ENCODE data around the gene CCNG2. TPM values are rescaled to one million over a fixed set of nuclear protein-coding genes. Genes with fewer than 3 reads are reported as not detected.

Gene CCNG2
- total RNA-seq, 5 donors from 2014 or later (not counting 1 experiment from before 2014, with no cell fraction given) = 18.9 to 25.5 (median 23.0) TPM

- H3K36me3 Mint-ChIP-seq = no peaks in the 10 kb centered on the region
- H3K27ac Mint-ChIP-seq = no peak overlapping the region
- H3K27me3 ChIP-seq (replicated peaks in 1 of 2; ENCODE audit: control insufficient read depth in 2 of 2, extremely low read depth in 1 of 2, insufficient read depth in 2 of 2, low read length in 1 of 2) = no peaks in the 10 kb centered on the region
- no peak overlapping the region for H3K4me3 ChIP-seq (ENCODE audit: control insufficient read depth in 1 of 2, extremely low read depth in 1 of 2, low read length in 1 of 2)
- H3K4me1 Mint-ChIP-seq = peaks cover 22 to 25% (median 25%) of the 10 kb centered on the region in 3 donors
- POLR2A ChIA-PET = no interaction called here
- H3K27ac ChIP-seq (ENCODE audit: low read length) = no peak overlapping the region
- WGBS (ENCODE audit: insufficient coverage) = 86% methylated on average over 5 of the region's 5 CpGs
- DNase-seq = no peak
- peaks cover 13 to 19% of the 10 kb centered on the region in 2 experiments for H3K4me1 ChIP-seq (ENCODE audit: control insufficient read depth in 1 of 2, extremely low read depth in 1 of 2, insufficient read depth in 2 of 2, low read length in 2 of 2)
- H3K9me3 ChIP-seq = no peaks in the 10 kb centered on the region
- H3K4me3 Mint-ChIP-seq = no peak overlapping the region
- H3K27me3 Mint-ChIP-seq = peaks cover 2 to 6% of the 10 kb centered on the region in 2 donors
- ATAC-seq (replicated peaks in 1 of 4) = no peak
- H3K36me3 ChIP-seq (ENCODE audit: control insufficient read depth in 2 of 2, extremely low read depth in 1 of 2, insufficient read depth in 1 of 2, low read length in 1 of 2) = no peaks in the 10 kb centered on the region
- no peaks in the 10 kb centered on the region for H3K9me3 Mint-ChIP-seq
- CTCF ChIA-PET = interaction anchor here (1.0 to 3.0 kb wide), 2 partner anchors 102 to 767 kb away, joined by 3 to 13 read pairs; no protein-coding TSS in a partner anchor
Measured at GRCh38 chr4:77197361-77197760, 40.4 kb downstream of the CCNG2 start.

- WGBS (ENCODE audit: insufficient coverage) = no CpG with 5 or more reads among the region's 2 CpGs
- CTCF ChIA-PET = interaction anchor here (1.0 to 3.0 kb wide), 4 partner anchors 10 to 767 kb away, joined by 3 to 13 read pairs (median 5); no protein-coding TSS in a partner anchor
- peaks cover 2 to 6% of the 10 kb centered on the region in 2 donors for H3K27me3 Mint-ChIP-seq
- no peaks in the 10 kb centered on the region for H3K36me3 ChIP-seq (ENCODE audit: control insufficient read depth in 2 of 2, extremely low read depth in 1 of 2, insufficient read depth in 1 of 2, low read length in 1 of 2)
- ATAC-seq (replicated peaks in 1 of 4) (no peak), DNase-seq (no peak)
- no peak overlapping the region for H3K27ac ChIP-seq (ENCODE audit: low read length)
- no peaks in the 10 kb centered on the region for H3K9me3 ChIP-seq
- H3K27me3 ChIP-seq (replicated peaks in 1 of 2; ENCODE audit: control insufficient read depth in 2 of 2, extremely low read depth in 1 of 2, insufficient read depth in 2 of 2, low read length in 1 of 2) = no peaks in the 10 kb centered on the region
- H3K27ac Mint-ChIP-seq = no peak overlapping the region
- no peaks in the 10 kb centered on the region for H3K36me3 Mint-ChIP-seq
- H3K4me3 Mint-ChIP-seq = no peak overlapping the region
- peaks cover 22 to 25% (median 25%) of the 10 kb centered on the region in 3 donors for H3K4me1 Mint-ChIP-seq
- no peaks in the 10 kb centered on the region for H3K9me3 Mint-ChIP-seq
- H3K4me1 ChIP-seq (ENCODE audit: control insufficient read depth in 1 of 2, extremely low read depth in 1 of 2, insufficient read depth in 2 of 2, low read length in 2 of 2) = peaks cover 13 to 19% of the 10 kb centered on the region in 2 experiments
- no peak overlapping the region for H3K4me3 ChIP-seq (ENCODE audit: control insufficient read depth in 1 of 2, extremely low read depth in 1 of 2, low read length in 1 of 2)
- POLR2A ChIA-PET = no interaction called here
Measured at GRCh38 chr4:77197831-77198230, 40.8 kb downstream of the CCNG2 start.

GRCh38 chr4:77199276-77199675 is 42.3 kb downstream of the CCNG2 start:
- Histone ChIP-seq H3K27me3 (replicated peaks in 1 of 2; ENCODE audit: control insufficient read depth in 2 of 2, extremely low read depth in 1 of 2, insufficient read depth in 2 of 2, low read length in 1 of 2) (no peaks in the 10 kb centered on the region), H3K4me1 (ENCODE audit: control insufficient read depth in 1 of 2, extremely low read depth in 1 of 2, insufficient read depth in 2 of 2, low read length in 2 of 2) (peaks cover 8% of the 10 kb centered on the region in 2 experiments), H3K27ac (ENCODE audit: low read length) (no peak overlapping the region), H3K4me3 (ENCODE audit: control insufficient read depth in 1 of 2, extremely low read depth in 1 of 2, low read length in 1 of 2) (no peak overlapping the region), H3K9me3 (no peaks in the 10 kb centered on the region), H3K36me3 (ENCODE audit: control insufficient read depth in 2 of 2, extremely low read depth in 1 of 2, insufficient read depth in 1 of 2, low read length in 1 of 2) (no peaks in the 10 kb centered on the region)
- WGBS (ENCODE audit: insufficient coverage) = 71% methylated on average over 1 of the region's 2 CpGs
- DNase-seq = no peak
- ChIA-PET CTCF (interaction anchor here (0.5 to 3.0 kb wide), 6 partner anchors 8 to 157 kb away, joined by 3 to 13 read pairs (median 4); no protein-coding TSS in a partner anchor), POLR2A (interaction anchor here in 1 of 2 donors (0.6 kb wide), 1 partner anchor 31 kb away, joined by 3 read pairs; no protein-coding TSS in a partner anchor)
- Mint-ChIP-seq H3K27me3 (peaks cover 0 to 6% of the 10 kb centered on the region in 2 donors), H3K4me1 (peaks cover 8 to 11% (median 11%) of the 10 kb centered on the region in 3 donors), H3K36me3 (no peaks in the 10 kb centered on the region), H3K27ac (no peak overlapping the region), H3K4me3 (no peak overlapping the region), H3K9me3 (no peaks in the 10 kb centered on the region)
- no peak for ATAC-seq (replicated peaks in 1 of 4)

- ATAC-seq (replicated peaks in 1 of 4) (no peak), DNase-seq (no peak)
- Histone ChIP-seq H3K4me1 (ENCODE audit: control insufficient read depth in 1 of 2, extremely low read depth in 1 of 2, insufficient read depth in 2 of 2, low read length in 2 of 2) (peaks cover 5 to 6% of the 10 kb centered on the region in 2 experiments), H3K27me3 (replicated peaks in 1 of 2; ENCODE audit: control insufficient read depth in 2 of 2, extremely low read depth in 1 of 2, insufficient read depth in 2 of 2, low read length in 1 of 2) (no peaks in the 10 kb centered on the region), H3K36me3 (ENCODE audit: control insufficient read depth in 2 of 2, extremely low read depth in 1 of 2, insufficient read depth in 1 of 2, low read length in 1 of 2) (no peaks in the 10 kb centered on the region), H3K4me3 (ENCODE audit: control insufficient read depth in 1 of 2, extremely low read depth in 1 of 2, low read length in 1 of 2) (no peak overlapping the region), H3K9me3 (no peaks in the 10 kb centered on the region), H3K27ac (ENCODE audit: low read length) (no peak overlapping the region)
- Mint-ChIP-seq H3K36me3 (no peaks in the 10 kb centered on the region), H3K4me3 (no peak overlapping the region), H3K9me3 (no peaks in the 10 kb centered on the region), H3K27ac (no peak overlapping the region), H3K27me3 (peaks cover 0 to 6% of the 10 kb centered on the region in 2 donors), H3K4me1 (peaks cover 4 to 8% (median 7%) of the 10 kb centered on the region in 3 donors)
- no CpG with 5 or more reads among the region's 1 CpG for WGBS (ENCODE audit: insufficient coverage)
- POLR2A ChIA-PET = interaction anchor here (0.6 to 0.7 kb wide), 2 partner anchors 14 to 31 kb away, joined by 3 read pairs; no protein-coding TSS in a partner anchor
- CTCF ChIA-PET = interaction anchor here (1.5 to 5.7 kb wide), 4 partner anchors 102 to 148 kb away, joined by 6 to 99 read pairs (median 34); no protein-coding TSS in a partner anchor
Measured at GRCh38 chr4:77199701-77200100, 42.7 kb downstream of the CCNG2 start.

- WGBS (ENCODE audit: insufficient coverage) = no CpG with 5 or more reads among the region's 1 CpG
- ChIA-PET CTCF (interaction anchor here (0.8 to 5.7 kb wide), 15 partner anchors 8 to 1022 kb away, joined by 3 to 99 read pairs (median 3); no protein-coding TSS in a partner anchor), POLR2A (no interaction called here)
- Histone ChIP-seq H3K36me3 (ENCODE audit: control insufficient read depth in 2 of 2, extremely low read depth in 1 of 2, insufficient read depth in 1 of 2, low read length in 1 of 2) (no peaks in the 10 kb centered on the region), H3K27me3 (replicated peaks in 1 of 2; ENCODE audit: control insufficient read depth in 2 of 2, extremely low read depth in 1 of 2, insufficient read depth in 2 of 2, low read length in 1 of 2) (no peaks in the 10 kb centered on the region), H3K4me1 (ENCODE audit: control insufficient read depth in 1 of 2, extremely low read depth in 1 of 2, insufficient read depth in 2 of 2, low read length in 2 of 2) (peaks cover 2 to 6% of the 10 kb centered on the region in 2 experiments), H3K9me3 (no peaks in the 10 kb centered on the region), H3K27ac (ENCODE audit: low read length) (no peak overlapping the region), H3K4me3 (ENCODE audit: control insufficient read depth in 1 of 2, extremely low read depth in 1 of 2, low read length in 1 of 2) (no peak overlapping the region)
- Mint-ChIP-seq H3K36me3 (no peaks in the 10 kb centered on the region), H3K9me3 (no peaks in the 10 kb centered on the region), H3K27ac (no peak overlapping the region), H3K4me1 (peaks cover 2 to 8% (median 7%) of the 10 kb centered on the region in 3 donors), H3K27me3 (peaks cover 0 to 9% of the 10 kb centered on the region in 2 donors), H3K4me3 (no peak overlapping the region)
- no peak for ATAC-seq (replicated peaks in 1 of 4)
- DNase-seq = no peak
Measured at GRCh38 chr4:77201343-77201742, 44.3 kb downstream of the CCNG2 start.

- Mint-ChIP-seq H3K27me3 (peaks cover 0 to 9% of the 10 kb centered on the region in 2 donors), H3K4me3 (no peak overlapping the region), H3K4me1 (peaks cover 2 to 7% (median 6%) of the 10 kb centered on the region in 3 donors), H3K9me3 (no peaks in the 10 kb centered on the region), H3K27ac (no peak overlapping the region), H3K36me3 (no peaks in the 10 kb centered on the region)
- DNase-seq = no peak
- POLR2A ChIA-PET = no interaction called here
- H3K27ac ChIP-seq (ENCODE audit: low read length) = no peak overlapping the region
- 20% methylated on average over 2 of the region's 3 CpGs for WGBS (ENCODE audit: insufficient coverage)
- no peaks in the 10 kb centered on the region for H3K27me3 ChIP-seq (replicated peaks in 1 of 2; ENCODE audit: control insufficient read depth in 2 of 2, extremely low read depth in 1 of 2, insufficient read depth in 2 of 2, low read length in 1 of 2)
- H3K9me3 ChIP-seq = no peaks in the 10 kb centered on the region
- ATAC-seq (replicated peaks in 1 of 4) = no peak
- no peaks in the 10 kb centered on the region for H3K36me3 ChIP-seq (ENCODE audit: control insufficient read depth in 2 of 2, extremely low read depth in 1 of 2, insufficient read depth in 1 of 2, low read length in 1 of 2)
- CTCF ChIA-PET = interaction anchor here (0.5 to 5.7 kb wide), 16 partner anchors 8 to 212 kb away, joined by 3 to 99 read pairs (median 4); no protein-coding TSS in a partner anchor
- H3K4me3 ChIP-seq (ENCODE audit: control insufficient read depth in 1 of 2, extremely low read depth in 1 of 2, low read length in 1 of 2) = no peak overlapping the region
- H3K4me1 ChIP-seq (ENCODE audit: control insufficient read depth in 1 of 2, extremely low read depth in 1 of 2, insufficient read depth in 2 of 2, low read length in 2 of 2) = peaks cover 2 to 6% of the 10 kb centered on the region in 2 experiments
Measured at GRCh38 chr4:77201857-77202256, 44.9 kb downstream of the CCNG2 start.

All from T-cell (primary cell).